ENCODE results near the gene IGF2BP1.

DNA sequence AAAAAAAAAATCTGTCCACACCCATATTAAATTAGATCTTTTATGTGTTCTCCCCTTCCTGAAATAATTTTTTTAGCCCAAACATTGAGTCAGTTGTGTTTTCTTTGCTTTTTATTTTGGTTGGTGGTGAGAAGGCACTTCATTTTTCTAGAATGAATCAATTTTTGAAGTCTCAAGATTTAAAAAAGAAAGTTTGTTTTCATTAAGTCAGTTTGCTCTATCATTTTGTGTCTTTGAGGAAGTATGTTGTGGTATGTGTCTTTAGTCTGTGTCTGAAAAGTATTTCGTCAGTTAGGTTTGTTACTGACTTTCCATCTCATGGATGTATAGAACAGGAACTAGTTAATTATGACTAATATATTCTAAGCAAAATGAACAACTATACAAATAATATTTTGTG is 3.8 kb downstream of the IGF2BP1 start:
- TF ChIP-seq, protein P1, sequence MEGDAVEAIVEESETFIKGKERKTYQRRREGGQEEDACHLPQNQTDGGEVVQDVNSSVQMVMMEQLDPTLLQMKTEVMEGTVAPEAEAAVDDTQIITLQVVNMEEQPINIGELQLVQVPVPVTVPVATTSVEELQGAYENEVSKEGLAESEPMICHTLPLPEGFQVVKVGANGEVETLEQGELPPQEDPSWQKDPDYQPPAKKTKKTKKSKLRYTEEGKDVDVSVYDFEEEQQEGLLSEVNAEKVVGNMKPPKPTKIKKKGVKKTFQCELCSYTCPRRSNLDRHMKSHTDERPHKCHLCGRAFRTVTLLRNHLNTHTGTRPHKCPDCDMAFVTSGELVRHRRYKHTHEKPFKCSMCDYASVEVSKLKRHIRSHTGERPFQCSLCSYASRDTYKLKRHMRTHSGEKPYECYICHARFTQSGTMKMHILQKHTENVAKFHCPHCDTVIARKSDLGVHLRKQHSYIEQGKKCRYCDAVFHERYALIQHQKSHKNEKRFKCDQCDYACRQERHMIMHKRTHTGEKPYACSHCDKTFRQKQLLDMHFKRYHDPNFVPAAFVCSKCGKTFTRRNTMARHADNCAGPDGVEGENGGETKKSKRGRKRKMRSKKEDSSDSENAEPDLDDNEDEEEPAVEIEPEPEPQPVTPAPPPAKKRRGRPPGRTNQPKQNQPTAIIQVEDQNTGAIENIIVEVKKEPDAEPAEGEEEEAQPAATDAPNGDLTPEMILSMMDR (conservative IDR thresholded peaks at IDR 0.05 in 1 of 2, IDR thresholded peaks at IDR 0.05 in 1 of 2; ENCODE audit: low read depth in 1 of 2, low read length in 2 of 2) = no peak
- TF ChIP-seq EZH2 (IDR thresholded peaks at IDR 0.05; ENCODE audit: low read length, missing control alignments) = no peak
